Mesothelial cell of epicardium (in vitro differentiated cells): ENCODE results near the gene NINL. TPM values are rescaled to one million over a fixed set of nuclear protein-coding genes. Genes with fewer than 3 reads are reported as not detected.

Experiments used
- DNase-seq, 2 experiments: peaks; one replicate each; pipeline ENCODE4 v3.0.0; 2021; ENCODE audit warnings: low spot score in 2 of 2; ENCODE audit not compliant: unreplicated experiment in 2 of 2
- H3K27ac Mint-ChIP-seq: 2 replicates; pipeline ENCODE4 v1.8.0; 2021; ENCODE audit warnings: mixed read lengths
- H3K27me3 Mint-ChIP-seq: 2 replicates; pipeline ENCODE4 v1.8.0; 2021; ENCODE audit warnings: low read depth, mixed read lengths
- H3K36me3 Mint-ChIP-seq: 2 replicates; pipeline ENCODE4 v1.8.0; 2021; ENCODE audit warnings: mixed read lengths
- H3K4me1 Mint-ChIP-seq: 2 replicates; pipeline ENCODE4 v1.8.0; 2021; ENCODE audit warnings: mixed read lengths
- H3K4me3 Mint-ChIP-seq: 2 replicates; pipeline ENCODE4 v1.8.0; 2021; ENCODE audit warnings: mild to moderate bottlenecking, moderate library complexity, mixed read lengths
- H3K9me3 Mint-ChIP-seq: 2 replicates; pipeline ENCODE4 v1.8.0; 2021; ENCODE audit warnings: mixed read lengths
- CTCF ChIP-seq: fragments of 200-600 bp; sonication (generic); IDR thresholded peaks from one replicate; pipeline ENCODE4 v1.5.0; 2021; ENCODE audit warnings: antibody characterized with exemption; ENCODE audit not compliant: unreplicated experiment
- total RNA-seq: library from RNA; stranded (reverse); gene quantifications from 3 replicates; pipeline ENCODE4 v1.2.1, GENCODE V29; 2021

The NINL gene
- total RNA-seq, 1 donor from 2014 or later: 85.9 TPM

- no peak for DNase-seq
- no peak for TF ChIP-seq CTCF
- Mint-ChIP-seq H3K4me3 (peak overlapping the region; percentile 75), H3K4me1 (peaks cover 28% of the 10 kb centered on the region), H3K27me3 (no peaks in the 10 kb centered on the region), H3K36me3 (peaks cover 1% of the 10 kb centered on the region), H3K27ac (peak overlapping the region; percentile 97), H3K9me3 (peaks cover 13% of the 10 kb centered on the region)
Measured at GRCh38 chr20:25624500-25624939, 39.2 kb upstream of the NINL start.

GRCh38 chr20:25623736-25624499, 38.6 kb upstream of the NINL start, which contains the start of gene NANP:
NANP (minus strand) TSS chr20:25624014; CDS start chr20:25623948, 66 bp downstream.
- Mint-ChIP-seq H3K27me3 (no peaks in the 10 kb centered on the region), H3K4me3 (peak within 1 kb of the TSS; percentile 75), H3K36me3 (peaks cover 1% of the 10 kb centered on the region), H3K27ac (peak within 1 kb of the TSS; percentile 97), H3K4me1 (peaks cover 29% of the 10 kb centered on the region), H3K9me3 (peaks cover 7% of the 10 kb centered on the region)
- peak; percentile 94 to 95 for DNase-seq
- no peak for TF ChIP-seq CTCF

DNA sequence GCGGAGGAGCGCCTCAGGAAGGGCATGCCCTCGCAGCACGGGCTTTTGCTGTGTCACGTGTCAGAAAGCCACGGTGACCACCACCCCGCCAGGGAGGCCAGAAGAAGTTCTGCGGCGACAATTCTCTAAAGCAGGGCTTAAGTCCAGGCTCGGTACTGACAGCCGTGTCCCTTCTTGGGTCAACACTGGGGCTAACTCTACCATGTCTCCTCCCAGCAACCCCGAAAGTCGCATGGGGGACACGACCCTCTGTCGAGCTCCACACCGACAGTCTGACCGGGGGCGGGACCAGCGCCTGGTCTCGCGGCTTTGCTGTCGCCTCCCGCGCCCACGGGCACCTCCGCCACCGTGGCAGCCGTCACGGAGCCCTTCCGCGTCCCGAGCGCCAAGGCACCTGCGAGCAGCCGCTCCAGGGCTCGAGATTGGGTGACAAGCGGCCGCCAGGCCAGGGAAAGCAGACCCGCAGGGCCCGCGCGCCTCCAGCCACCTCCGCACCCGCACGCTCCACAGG, 37.9 kb upstream of the NINL start:
- no peaks in the 10 kb centered on the region for H3K27me3 Mint-ChIP-seq
- H3K9me3 Mint-ChIP-seq: peaks cover 5% of the 10 kb centered on the region
- peaks cover 29% of the 10 kb centered on the region for H3K4me1 Mint-ChIP-seq
- peak overlapping the region; percentile 97 for H3K27ac Mint-ChIP-seq
- DNase-seq: no peak
- TF ChIP-seq CTCF: no peak
- peaks cover 1% of the 10 kb centered on the region for H3K36me3 Mint-ChIP-seq
- peak overlapping the region; percentile 75 for H3K4me3 Mint-ChIP-seq

DNA sequence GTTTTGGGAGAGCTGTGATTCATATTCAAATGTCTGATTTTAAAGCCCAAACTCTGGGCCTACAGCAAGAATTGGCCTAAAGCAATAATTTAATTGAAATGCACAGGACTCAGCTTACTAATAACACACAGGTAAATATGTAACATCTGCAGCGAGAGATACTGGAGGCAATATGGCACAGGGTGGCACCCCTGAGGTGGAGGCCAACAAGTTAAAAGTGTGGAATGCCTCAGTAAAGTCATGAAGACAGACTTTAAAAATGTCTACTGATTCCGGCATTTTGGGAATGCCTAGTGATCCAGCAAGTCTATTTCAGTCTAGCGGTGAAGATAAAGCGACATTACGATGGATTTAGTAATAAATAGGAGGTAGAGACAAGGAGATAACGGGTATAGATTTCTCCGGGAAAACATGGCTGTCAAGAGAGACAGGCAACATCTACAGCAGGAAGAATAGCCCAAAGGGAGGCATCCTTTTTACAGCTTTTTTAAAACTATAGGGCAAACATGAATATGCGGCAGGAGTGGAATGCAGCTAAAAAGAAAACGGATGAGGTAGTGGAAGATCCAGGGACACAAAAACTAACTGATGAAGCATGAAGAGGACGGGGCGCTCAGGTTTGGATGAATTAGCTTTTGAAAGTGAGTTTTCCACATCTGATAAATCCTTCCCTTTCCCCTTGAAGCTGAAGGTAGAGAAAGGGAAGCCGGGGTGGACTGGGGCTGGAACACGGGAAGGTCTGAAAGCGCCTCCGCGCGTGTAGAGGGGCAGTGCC, 37.3 kb upstream of the NINL start:
- no peak for DNase-seq
- H3K36me3 Mint-ChIP-seq: no peaks in the 10 kb centered on the region
- TF ChIP-seq CTCF: no peak
- no peaks in the 10 kb centered on the region for H3K9me3 Mint-ChIP-seq
- peak overlapping the region; percentile 75 for H3K4me3 Mint-ChIP-seq
- no peaks in the 10 kb centered on the region for H3K27me3 Mint-ChIP-seq
- H3K4me1 Mint-ChIP-seq: peaks cover 35% of the 10 kb centered on the region
- peak overlapping the region; percentile 97 for H3K27ac Mint-ChIP-seq

DNA sequence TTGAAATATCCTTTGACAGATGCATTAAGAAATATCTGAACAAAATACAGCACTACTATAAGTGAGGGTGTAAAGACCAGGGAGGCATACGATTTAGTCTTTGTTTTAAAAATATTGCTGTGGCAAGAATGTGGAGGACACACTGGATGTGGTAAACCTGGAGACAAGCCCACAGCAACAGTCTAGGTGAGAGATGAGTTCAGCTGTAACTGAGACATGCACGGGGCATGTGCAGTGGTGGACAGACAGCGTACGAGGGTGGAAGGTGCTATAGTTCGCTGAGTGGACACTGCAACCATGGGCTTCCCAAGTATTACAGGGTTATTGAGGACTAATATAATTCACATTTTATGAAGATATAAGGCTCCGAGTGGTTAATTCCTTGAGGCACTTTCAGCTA, 36.7 kb upstream of the NINL start:
- Mint-ChIP-seq H3K9me3 (no peaks in the 10 kb centered on the region), H3K4me1 (peaks cover 35% of the 10 kb centered on the region), H3K27ac (peak overlapping the region; percentile 97), H3K36me3 (no peaks in the 10 kb centered on the region), H3K4me3 (peak overlapping the region; percentile 75), H3K27me3 (no peaks in the 10 kb centered on the region)
- no peak for TF ChIP-seq CTCF
- DNase-seq: no peak
